ENCODE data around the gene SND1. TPM values are rescaled to one million over a fixed set of nuclear protein-coding genes. Genes with fewer than 3 reads are reported as not detected.
A peak's percentile ranks its signal among the peaks of the same experiment; 100 is the strongest.

The SND1 gene
- total RNA-seq, 1 donor from 2014 or later, result 85.9 TPM

DNA sequence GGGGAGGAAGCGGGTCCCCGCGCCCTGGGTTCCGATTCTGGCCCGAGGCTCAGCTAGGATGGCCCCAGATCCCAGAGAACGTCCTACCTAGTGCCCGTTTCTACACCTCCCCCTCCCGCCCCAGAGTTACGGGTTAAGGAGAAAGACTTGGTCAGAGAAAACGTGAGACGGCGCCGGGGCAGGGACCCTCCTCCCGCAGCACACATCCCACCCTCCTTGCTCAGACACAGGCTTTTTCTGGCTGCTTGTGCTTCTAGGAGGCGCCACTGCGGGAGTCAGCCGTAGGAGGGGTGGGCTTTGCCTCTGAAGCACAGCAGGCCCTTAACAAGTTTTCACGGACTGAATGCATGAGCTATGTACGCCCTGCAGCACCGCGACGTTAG, 484.2 kb downstream of the SND1 start:
- H3K4me1 ChIP-seq, result peaks cover 21% of the 10 kb centered on the region
- DNase-seq (ENCODE audit: extremely low spot score in 2 of 2), result peak; percentile 69 to 82
- H3K9me3 ChIP-seq, result no peaks in the 10 kb centered on the region
- H3K36me3 ChIP-seq, result no peaks in the 10 kb centered on the region
- intact Hi-C loops (cut with DNase I), result loop anchor here (10.0 kb wide), 1 partner anchor 69 kb away; no protein-coding TSS in a partner anchor
- H3K27me3 ChIP-seq, result no peaks in the 10 kb centered on the region
- TF ChIP-seq POLR2A (IDR thresholded peaks at IDR 0.05) (no peak), POLR2AphosphoS5 (IDR thresholded peaks at IDR 0.05; ENCODE audit: insufficient read depth in 1 of 2, low read depth in 1 of 2) (no peak)
- TF ChIP-seq, protein P1, sequence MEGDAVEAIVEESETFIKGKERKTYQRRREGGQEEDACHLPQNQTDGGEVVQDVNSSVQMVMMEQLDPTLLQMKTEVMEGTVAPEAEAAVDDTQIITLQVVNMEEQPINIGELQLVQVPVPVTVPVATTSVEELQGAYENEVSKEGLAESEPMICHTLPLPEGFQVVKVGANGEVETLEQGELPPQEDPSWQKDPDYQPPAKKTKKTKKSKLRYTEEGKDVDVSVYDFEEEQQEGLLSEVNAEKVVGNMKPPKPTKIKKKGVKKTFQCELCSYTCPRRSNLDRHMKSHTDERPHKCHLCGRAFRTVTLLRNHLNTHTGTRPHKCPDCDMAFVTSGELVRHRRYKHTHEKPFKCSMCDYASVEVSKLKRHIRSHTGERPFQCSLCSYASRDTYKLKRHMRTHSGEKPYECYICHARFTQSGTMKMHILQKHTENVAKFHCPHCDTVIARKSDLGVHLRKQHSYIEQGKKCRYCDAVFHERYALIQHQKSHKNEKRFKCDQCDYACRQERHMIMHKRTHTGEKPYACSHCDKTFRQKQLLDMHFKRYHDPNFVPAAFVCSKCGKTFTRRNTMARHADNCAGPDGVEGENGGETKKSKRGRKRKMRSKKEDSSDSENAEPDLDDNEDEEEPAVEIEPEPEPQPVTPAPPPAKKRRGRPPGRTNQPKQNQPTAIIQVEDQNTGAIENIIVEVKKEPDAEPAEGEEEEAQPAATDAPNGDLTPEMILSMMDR (IDR thresholded peaks at IDR 0.05), result no peak
- H3K4me3 ChIP-seq, result peak overlapping the region; percentile 42
- H3K27ac ChIP-seq, result no peak overlapping the region

DNA sequence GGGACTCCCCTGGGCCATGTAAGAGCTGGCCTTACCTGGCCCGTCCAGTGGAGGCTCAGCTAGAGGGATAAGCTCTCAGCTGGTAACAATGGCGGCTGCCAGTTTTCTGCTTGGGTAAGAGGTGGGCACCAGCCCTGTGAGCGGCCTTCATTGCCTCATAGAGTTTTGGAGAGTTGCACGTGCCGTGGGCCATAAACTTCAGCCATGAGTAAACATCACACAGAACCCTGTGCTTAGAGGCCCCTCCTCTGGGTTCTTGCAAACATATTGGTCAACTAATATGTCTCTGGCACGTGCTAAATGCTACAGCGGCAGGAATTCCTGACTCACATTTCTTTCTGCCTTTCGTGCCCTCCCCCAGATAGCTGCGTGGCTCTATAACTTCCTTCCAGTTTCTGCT, 485.2 kb downstream of the SND1 start:
- H3K27me3 ChIP-seq, result no peaks in the 10 kb centered on the region
- H3K4me3 ChIP-seq, result no peak overlapping the region
- DNase-seq (ENCODE audit: extremely low spot score in 2 of 2), result peak in 1 of 2 donors; percentile 79
- H3K36me3 ChIP-seq, result no peaks in the 10 kb centered on the region
- no peak overlapping the region for H3K27ac ChIP-seq
- intact Hi-C loops (cut with DNase I), result loop anchor here (10.0 kb wide), 1 partner anchor 68 kb away; no protein-coding TSS in a partner anchor
- TF ChIP-seq POLR2AphosphoS5 (IDR thresholded peaks at IDR 0.05; ENCODE audit: insufficient read depth in 1 of 2, low read depth in 1 of 2) (no peak), POLR2A (IDR thresholded peaks at IDR 0.05) (no peak)
- TF ChIP-seq, protein P1 (IDR thresholded peaks at IDR 0.05), result no peak
- no peaks in the 10 kb centered on the region for H3K9me3 ChIP-seq
- peaks cover 21% of the 10 kb centered on the region for H3K4me1 ChIP-seq

DNA sequence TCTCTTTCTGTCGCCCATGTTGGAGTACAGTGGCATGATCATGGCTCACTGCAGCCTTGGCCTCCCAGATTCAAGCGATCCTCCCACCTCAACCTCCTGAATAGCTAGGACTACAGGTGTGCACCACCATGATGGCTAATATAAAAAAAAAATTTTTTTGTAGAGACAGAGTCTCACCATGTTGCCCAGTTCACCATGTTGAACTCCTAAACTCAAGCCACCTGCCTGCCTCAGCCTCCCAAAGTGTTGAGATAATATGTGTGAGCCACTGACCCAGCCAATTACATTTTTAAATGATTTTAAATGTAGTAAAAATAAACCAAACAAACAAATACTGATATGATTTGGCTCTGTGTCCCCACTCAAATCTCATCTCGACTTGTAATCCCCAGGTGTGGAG, 487.4 kb downstream of the SND1 start:
- intact Hi-C loops (cut with DNase I), result loop anchor here (10.0 kb wide), 1 partner anchor 65 kb away; no protein-coding TSS in a partner anchor
- TF ChIP-seq POLR2AphosphoS5 (IDR thresholded peaks at IDR 0.05; ENCODE audit: insufficient read depth in 1 of 2, low read depth in 1 of 2) (no peak), POLR2A (IDR thresholded peaks at IDR 0.05) (no peak)
- TF ChIP-seq, protein P1 (IDR thresholded peaks at IDR 0.05), result no peak
- no peaks in the 10 kb centered on the region for H3K27me3 ChIP-seq
- H3K4me3 ChIP-seq, result no peak overlapping the region
- no peaks in the 10 kb centered on the region for H3K36me3 ChIP-seq
- H3K27ac ChIP-seq, result no peak overlapping the region
- peak; percentile 42 to 58 for DNase-seq (ENCODE audit: extremely low spot score in 2 of 2)
- H3K4me1 ChIP-seq, result peaks cover 19% of the 10 kb centered on the region
- H3K9me3 ChIP-seq, result no peaks in the 10 kb centered on the region

DNA sequence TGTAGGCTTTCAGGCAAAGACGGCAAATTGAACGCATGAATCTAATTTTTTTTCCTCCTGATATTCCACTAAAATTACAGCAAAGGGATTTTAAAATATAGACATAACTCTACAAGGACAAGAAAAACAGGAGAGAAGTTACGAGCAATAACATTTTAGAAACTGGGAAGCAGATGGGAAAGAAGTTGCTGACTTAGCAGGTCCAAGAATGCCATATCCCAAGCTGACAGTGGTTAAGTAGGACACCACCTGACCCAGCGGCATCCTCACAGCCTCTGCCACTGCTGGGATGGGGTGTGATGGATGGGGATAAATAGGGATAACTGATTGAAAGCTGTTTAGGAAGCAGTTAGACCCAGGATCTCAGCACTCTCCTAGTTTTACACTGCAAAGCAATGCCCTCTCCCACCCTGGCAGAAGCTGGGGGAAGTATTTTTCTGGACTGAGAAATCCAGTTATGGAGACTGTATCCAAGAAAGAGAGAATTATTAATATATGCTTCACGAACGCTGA, 489.7 kb downstream of the SND1 start:
- no peaks in the 10 kb centered on the region for H3K9me3 ChIP-seq
- TF ChIP-seq POLR2A (IDR thresholded peaks at IDR 0.05), result no peak
- TF ChIP-seq, protein P1 (IDR thresholded peaks at IDR 0.05), result no peak
- TF ChIP-seq POLR2AphosphoS5 (IDR thresholded peaks at IDR 0.05; ENCODE audit: insufficient read depth in 1 of 2, low read depth in 1 of 2), result no peak
- H3K4me1 ChIP-seq, result no peaks in the 10 kb centered on the region
- no peaks in the 10 kb centered on the region for H3K36me3 ChIP-seq
- no peak overlapping the region for H3K4me3 ChIP-seq
- DNase-seq (ENCODE audit: extremely low spot score in 2 of 2), result peak in 1 of 2 donors; percentile 34
- H3K27ac ChIP-seq, result no peak overlapping the region
- intact Hi-C loops (cut with DNase I), result no loop called here
- H3K27me3 ChIP-seq, result no peaks in the 10 kb centered on the region

MicroRNA genes within 50 kb of the gene (microRNA counts, 767-probe panel; counts per million panel counts)
- 238 to 261 counts per million in 2 donors for microRNA hsa-miR-593-3p

Small RNA genes lying within 50 kb of the gene (microRNA-seq; reads per million reads assigned to microRNA genes)
- not detected for gene MIR593 (ENCODE audit: borderline number of aligned reads, borderline replicate concordance)

Small RNA genes lying within 50 kb of the gene (small RNA-seq; reads per million reads assigned to genes)
- gene MIR593, result not detected

Other genes with a start within 250 kb of the SND1 start
- gene GCC1, start 66.6 kb upstream of the SND1 start, total RNA-seq, result 10.8 TPM
- 137 TPM for gene ARF5, start 63.8 kb upstream of the SND1 start, total RNA-seq
- 1.7 TPM for gene FSCN3, start 58.5 kb upstream of the SND1 start, total RNA-seq
- not detected for gene PAX4, start 34.1 kb upstream of the SND1 start, total RNA-seq

Data from vagina (tissue), 2 donors.